HG03139 (cell line): Measurements from ENCODE around the gene COLGALT1.

Experiments used
- ATAC-seq: cut with Tn5 transposase; IDR thresholded peaks from one replicate; pipeline ENCODE4 v1.9.1; 2021; ENCODE audit not compliant: unreplicated experiment

Gene COLGALT1

GRCh38 chr19:17618281-17618903, 62.9 kb downstream of the COLGALT1 start:
- no peak for ATAC-seq

- ATAC-seq: no peak
These were observed 63.5 kb downstream of the COLGALT1 start for GRCh38 chr19:17618936-17619335.

GRCh38 chr19:17620696-17621095, 65.2 kb downstream of the COLGALT1 start:
- ATAC-seq: no peak

- ATAC-seq: no peak
These were observed 67.9 kb downstream of the COLGALT1 start for GRCh38 chr19:17623224-17623935.

- ATAC-seq: no peak
These were observed 69.0 kb downstream of the COLGALT1 start for GRCh38 chr19:17624314-17624991.

GRCh38 chr19:17625043-17625442, 69.6 kb downstream of the COLGALT1 start:
- ATAC-seq: no peak

- no peak for ATAC-seq
These were observed 70.5 kb downstream of the COLGALT1 start for GRCh38 chr19:17625980-17626379.

- no peak for ATAC-seq
These were observed 71.1 kb downstream of the COLGALT1 start for GRCh38 chr19:17626456-17627015.

GRCh38 chr19:17627161-17627560, 71.7 kb downstream of the COLGALT1 start:
- ATAC-seq: no peak

GRCh38 chr19:17627921-17628320, 72.5 kb downstream of the COLGALT1 start:
- no peak for ATAC-seq

GRCh38 chr19:17629760-17630159, 74.3 kb downstream of the COLGALT1 start:
- ATAC-seq: no peak

GRCh38 chr19:17632577-17632976, 77.1 kb downstream of the COLGALT1 start:
- no peak for ATAC-seq
